BE2C (cell line): ENCODE data around the gene STXBP5L.

ENCODE experiments used
- DNase-seq: peaks from one replicate; pipeline ENCODE4 v3.0.0-alpha.2; 2020
- H3K27me3 ChIP-seq: fragments of 250-450 bp; sonication (Bioruptor Pico); 2 replicates; pipeline ENCODE4 v1.5.1; 2020; ENCODE audit warnings: mild to moderate bottlenecking
- H3K36me3 ChIP-seq: fragments of 250-450 bp; sonication (Bioruptor Pico); 2 replicates; pipeline ENCODE4 v1.5.1; 2020; ENCODE audit warnings: mild to moderate bottlenecking
- H3K4me1 ChIP-seq: fragments of 250-450 bp; sonication (Bioruptor Pico); 2 replicates; pipeline ENCODE4 v1.5.1; 2020
- H3K4me3 ChIP-seq: 2 replicates; pipeline ENCODE4 v1.5.1; 2011; ENCODE audit warnings: low read depth, low read length
- H3K9me3 ChIP-seq: fragments of 250-450 bp; sonication (Bioruptor Pico); 2 replicates; pipeline ENCODE4 v1.5.1; 2020
- CTCF ChIP-seq: IDR thresholded peaks from 2 replicates; pipeline ENCODE4 v1.5.1; 2012; ENCODE audit warnings: mild to moderate bottlenecking, low read depth, low read length

The STXBP5L gene

GRCh38 chr3:120983321-120983665, 75.3 kb downstream of the STXBP5L start:
- H3K9me3 ChIP-seq = no peaks in the 10 kb centered on the region
- no peaks in the 10 kb centered on the region for H3K4me1 ChIP-seq
- DNase-seq = no peak
- H3K36me3 ChIP-seq = no peaks in the 10 kb centered on the region
- no peaks in the 10 kb centered on the region for H3K27me3 ChIP-seq
- no peak for TF ChIP-seq CTCF
- H3K4me3 ChIP-seq = no peak overlapping the region

DNA sequence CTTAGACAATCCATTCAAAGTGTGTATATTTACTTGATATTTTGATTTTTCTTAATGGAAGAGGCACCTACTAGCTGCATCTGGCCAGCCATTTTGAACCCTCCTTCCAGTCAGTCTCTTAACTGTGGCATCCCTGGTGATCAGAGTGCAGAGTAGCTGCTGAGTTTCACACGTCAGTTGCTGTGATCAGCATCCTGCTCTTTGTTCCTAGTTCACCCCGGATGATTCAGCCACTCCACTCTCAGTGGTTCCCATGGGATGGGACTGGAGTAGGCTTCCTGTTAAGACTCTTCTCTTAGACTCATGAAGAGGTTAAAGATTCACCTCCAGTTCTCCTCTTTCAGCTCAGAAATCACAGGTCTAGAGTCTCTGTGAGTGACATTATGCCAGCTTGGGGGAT, 75.8 kb downstream of the STXBP5L start:
- no peaks in the 10 kb centered on the region for H3K27me3 ChIP-seq
- H3K4me1 ChIP-seq = no peaks in the 10 kb centered on the region
- H3K9me3 ChIP-seq = no peaks in the 10 kb centered on the region
- no peaks in the 10 kb centered on the region for H3K36me3 ChIP-seq
- no peak for DNase-seq
- no peak overlapping the region for H3K4me3 ChIP-seq
- TF ChIP-seq CTCF = no peak

DNA sequence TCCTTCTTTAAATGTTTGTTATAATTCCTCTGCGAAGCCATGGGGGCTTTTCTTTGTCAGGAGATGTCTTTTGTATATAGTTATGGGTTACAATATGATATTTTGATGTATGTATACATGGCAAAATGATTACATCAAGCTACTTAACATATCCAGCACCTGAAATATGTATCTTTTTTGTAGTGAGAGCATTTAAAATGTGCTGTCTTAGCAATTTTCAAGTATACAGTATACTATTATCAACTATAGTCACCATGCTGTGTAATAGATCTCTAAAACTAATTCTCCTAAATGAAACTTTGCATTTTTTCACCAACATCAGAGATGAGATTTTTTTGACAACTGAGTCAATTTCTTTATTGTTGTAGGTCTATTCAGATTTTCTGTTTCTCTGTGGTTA, 77.2 kb downstream of the STXBP5L start:
- Histone ChIP-seq H3K36me3 (no peaks in the 10 kb centered on the region), H3K27me3 (no peaks in the 10 kb centered on the region), H3K4me1 (no peaks in the 10 kb centered on the region)

DNA sequence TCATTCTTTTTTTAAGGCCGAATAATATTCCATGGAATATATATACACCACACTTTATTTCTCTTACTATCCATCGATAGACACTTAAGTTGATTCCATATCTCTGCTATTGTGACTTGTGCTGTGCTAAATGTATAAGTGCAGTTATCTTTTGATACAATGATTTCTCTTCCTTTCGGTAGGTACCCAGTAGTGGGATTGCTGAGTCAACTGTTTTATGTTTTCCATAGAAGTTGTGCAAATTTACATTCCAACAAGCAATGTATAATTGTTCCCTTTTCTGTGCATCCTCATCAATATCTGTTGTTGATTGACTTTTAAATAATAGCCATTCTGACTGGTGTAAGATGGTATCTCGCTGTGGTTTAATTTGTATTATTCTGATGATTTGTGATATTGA, 81.0 kb downstream of the STXBP5L start:
- Histone ChIP-seq H3K4me3 (no peak overlapping the region), H3K9me3 (no peaks in the 10 kb centered on the region), H3K4me1 (no peaks in the 10 kb centered on the region), H3K27me3 (no peaks in the 10 kb centered on the region; the same call in 1 of the 2 replicates), H3K36me3 (no peaks in the 10 kb centered on the region)
- no peak for TF ChIP-seq CTCF
- DNase-seq = no peak

More for the DNA sequence above, 77.2 kb downstream of the STXBP5L start:
- H3K9me3 ChIP-seq = no peaks in the 10 kb centered on the region
- no peak overlapping the region for H3K4me3 ChIP-seq
- no peak for DNase-seq
- TF ChIP-seq CTCF = no peak

DNA sequence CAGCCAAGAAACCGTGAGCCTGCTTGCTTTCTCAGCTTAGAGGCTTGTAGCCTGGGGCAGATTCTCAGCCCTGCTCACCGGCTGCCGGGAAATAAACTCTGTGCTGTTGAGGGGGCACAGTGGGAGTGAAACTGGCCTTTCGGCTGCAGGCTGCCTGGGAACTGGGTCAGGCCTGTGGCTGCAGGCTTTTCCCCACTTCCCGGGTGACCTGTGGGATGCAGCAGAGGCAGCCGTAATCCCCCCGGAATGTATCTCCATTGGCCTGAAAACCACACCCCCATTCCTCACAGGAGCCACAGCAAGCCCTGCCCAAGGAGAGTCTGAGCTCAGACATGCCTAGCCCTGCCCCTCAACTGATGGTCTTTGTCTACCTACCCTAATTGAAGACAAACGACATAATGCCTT, 110.9 kb downstream of the STXBP5L start:
- no peak for DNase-seq
- H3K9me3 ChIP-seq = no peaks in the 10 kb centered on the region
- no peaks in the 10 kb centered on the region for H3K36me3 ChIP-seq
- no peaks in the 10 kb centered on the region for H3K4me1 ChIP-seq
- TF ChIP-seq CTCF = no peak
- no peak overlapping the region for H3K4me3 ChIP-seq
- H3K27me3 ChIP-seq = no peaks in the 10 kb centered on the region

- no peaks in the 10 kb centered on the region for H3K9me3 ChIP-seq
- TF ChIP-seq CTCF = no peak
- no peaks in the 10 kb centered on the region for H3K4me1 ChIP-seq
- H3K4me3 ChIP-seq = no peak overlapping the region
- DNase-seq = no peak
- no peaks in the 10 kb centered on the region for H3K36me3 ChIP-seq
- no peaks in the 10 kb centered on the region for H3K27me3 ChIP-seq
Measured at GRCh38 chr3:121063628-121064027, 155.6 kb downstream of the STXBP5L start.
